ENCODE results near the gene FGF7. TPM values are rescaled to one million over a fixed set of nuclear protein-coding genes. Genes with fewer than 3 reads are reported as not detected.

Gene FGF7
- polyA plus RNA-seq (0.04 and 0.88 TPM in 2 replicates), polyA minus RNA-seq (0.35 TPM in 1 of 2 replicates, not detected in the other)

DNA sequence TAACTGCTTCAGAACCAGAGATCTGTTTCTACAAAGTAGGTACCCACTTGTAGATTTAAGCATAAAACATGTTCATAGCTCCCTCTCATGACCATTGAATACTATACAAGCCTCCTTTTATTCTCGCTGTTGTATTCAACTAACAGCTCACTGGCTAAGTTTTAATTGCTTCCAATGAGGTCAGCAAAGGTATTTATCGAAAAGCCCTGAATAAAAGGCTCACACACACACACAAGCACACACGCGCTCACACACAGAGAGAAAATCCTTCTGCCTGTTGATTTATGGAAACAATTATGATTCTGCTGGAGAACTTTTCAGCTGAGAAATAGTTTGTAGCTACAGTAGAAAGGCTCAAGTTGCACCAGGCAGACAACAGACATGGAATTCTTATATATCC is at the start of gene FGF7:
Gene FGF7, plus strand, starts transcription at position 222 of the 400 bp plus-strand sequence. CDS start 1,056 bp downstream, outside the sequence.
- Histone ChIP-seq H3K27me3 (ENCODE audit: insufficient read depth, low read depth, low read length) (no peaks in the 10 kb centered on the region), H4K20me1 (ENCODE audit: insufficient read depth) (no peaks in the 10 kb centered on the region), H3K4me2 (ENCODE audit: low read length) (no peak within 1 kb of the TSS), H2AFZ (ENCODE audit: low read depth, low read length) (no peak within 1 kb of the TSS), H3F3A (ENCODE audit: insufficient read depth, low read length, poor library complexity, severe bottlenecking) (no peaks in the 10 kb centered on the region), H3K27ac (ENCODE audit: low read length) (no peak within 1 kb of the TSS), H3K4me3 (ENCODE audit: low read length) (no peak within 1 kb of the TSS), H3K9me2 (ENCODE audit: insufficient read depth, low read length) (no peaks in the 10 kb centered on the region), H3K9me3 (ENCODE audit: low read length) (no peaks in the 10 kb centered on the region), H3K9ac (ENCODE audit: low read length) (no peak within 1 kb of the TSS), H3K79me2 (replicated peaks; ENCODE audit: insufficient read depth, low read length) (no peaks in the 10 kb centered on the region), H3K36me3 (ENCODE audit: insufficient read depth, low read length) (no peaks in the 10 kb centered on the region)
- no peak for TF ChIP-seq RAD21 (conservative IDR thresholded peaks at IDR 0.05)
- no peak for TF ChIP-seq EP300 (conservative IDR thresholded peaks at IDR 0.05; ENCODE audit: poor library complexity, severe bottlenecking)
- no peak for TF ChIP-seq SMC3 (conservative IDR thresholded peaks at IDR 0.05; ENCODE audit: poor library complexity)

GRCh38 chr15:49379996-49380395 is 43.0 kb upstream of the FGF7 start:
- Histone ChIP-seq H2AFZ (ENCODE audit: low read depth, low read length) (no peak overlapping the region), H3K27ac (ENCODE audit: low read length) (no peak overlapping the region), H3K27me3 (ENCODE audit: insufficient read depth, low read depth, low read length) (no peaks in the 10 kb centered on the region), H4K20me1 (ENCODE audit: insufficient read depth) (no peaks in the 10 kb centered on the region), H3K9ac (ENCODE audit: low read length) (no peak overlapping the region), H3K4me2 (ENCODE audit: low read length) (no peak overlapping the region), H3K9me3 (ENCODE audit: low read length) (no peaks in the 10 kb centered on the region), H3K79me2 (replicated peaks; ENCODE audit: insufficient read depth, low read length) (no peaks in the 10 kb centered on the region), H3F3A (ENCODE audit: insufficient read depth, low read length, poor library complexity, severe bottlenecking) (no peaks in the 10 kb centered on the region), H3K36me3 (ENCODE audit: insufficient read depth, low read length) (no peaks in the 10 kb centered on the region), H3K4me3 (ENCODE audit: low read length) (no peak overlapping the region), H3K9me2 (ENCODE audit: insufficient read depth, low read length) (no peaks in the 10 kb centered on the region)
- no peak for TF ChIP-seq MXI1 (conservative IDR thresholded peaks at IDR 0.05; ENCODE audit: poor library complexity, severe bottlenecking)
- TF ChIP-seq, protein P1, sequence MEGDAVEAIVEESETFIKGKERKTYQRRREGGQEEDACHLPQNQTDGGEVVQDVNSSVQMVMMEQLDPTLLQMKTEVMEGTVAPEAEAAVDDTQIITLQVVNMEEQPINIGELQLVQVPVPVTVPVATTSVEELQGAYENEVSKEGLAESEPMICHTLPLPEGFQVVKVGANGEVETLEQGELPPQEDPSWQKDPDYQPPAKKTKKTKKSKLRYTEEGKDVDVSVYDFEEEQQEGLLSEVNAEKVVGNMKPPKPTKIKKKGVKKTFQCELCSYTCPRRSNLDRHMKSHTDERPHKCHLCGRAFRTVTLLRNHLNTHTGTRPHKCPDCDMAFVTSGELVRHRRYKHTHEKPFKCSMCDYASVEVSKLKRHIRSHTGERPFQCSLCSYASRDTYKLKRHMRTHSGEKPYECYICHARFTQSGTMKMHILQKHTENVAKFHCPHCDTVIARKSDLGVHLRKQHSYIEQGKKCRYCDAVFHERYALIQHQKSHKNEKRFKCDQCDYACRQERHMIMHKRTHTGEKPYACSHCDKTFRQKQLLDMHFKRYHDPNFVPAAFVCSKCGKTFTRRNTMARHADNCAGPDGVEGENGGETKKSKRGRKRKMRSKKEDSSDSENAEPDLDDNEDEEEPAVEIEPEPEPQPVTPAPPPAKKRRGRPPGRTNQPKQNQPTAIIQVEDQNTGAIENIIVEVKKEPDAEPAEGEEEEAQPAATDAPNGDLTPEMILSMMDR (IDR thresholded peaks at IDR 0.05; ENCODE audit: poor library complexity, severe bottlenecking), result no peak
- TF ChIP-seq TAF1 (IDR thresholded peaks at IDR 0.05; ENCODE audit: low read depth), result no peak
- no peak for TF ChIP-seq POLR2AphosphoS5 (IDR thresholded peaks at IDR 0.05)
- no peak for TF ChIP-seq EZH2 (IDR thresholded peaks at IDR 0.05; ENCODE audit: borderline replicate concordance, insufficient read depth, low read length, poor library complexity, severe bottlenecking)
- TF ChIP-seq SMC3 (conservative IDR thresholded peaks at IDR 0.05; ENCODE audit: poor library complexity), result no peak
- no peak for TF ChIP-seq RAD21 (conservative IDR thresholded peaks at IDR 0.05)
- no peak for TF ChIP-seq REST (IDR thresholded peaks at IDR 0.05; ENCODE audit: borderline replicate concordance)
- no peak for TF ChIP-seq EP300 (conservative IDR thresholded peaks at IDR 0.05; ENCODE audit: poor library complexity, severe bottlenecking)
